K562 (cell line): ENCODE data around the gene DRICH1.

Experiments used
- ATF2 ChIP-seq: sonication (generic); formaldehyde crosslinking; IDR thresholded peaks from 2 replicates; pipeline ENCODE4 v1.8.1; 2022; ENCODE audit warnings: missing genetic modification reagents
- CBX1 ChIP-seq: sonication (generic); IDR thresholded peaks from 2 replicates; pipeline ENCODE4 v1.6.1; 2016; ENCODE audit warnings: antibody characterized with exemption, low read depth, mild to moderate bottlenecking
- ELK1 ChIP-seq: sonication (generic); formaldehyde crosslinking; IDR thresholded peaks from 2 replicates; pipeline ENCODE4 v1.8.1; 2022; ENCODE audit warnings: missing genetic modification reagents
- FOXA3 ChIP-seq, 2 experiments: fragments of 450-650 bp in 1 of 2; sonication (generic) in 1 of 2; formaldehyde crosslinking; IDR thresholded peaks in 1 of 2; conservative IDR thresholded peaks in 1 of 2; 2 replicates each; pipeline versions ENCODE4 v1.4.0 to v1.8.0; 2020 to 2022; ENCODE audit warnings: mild to moderate bottlenecking in 2 of 2, missing genetic modification reagents in 1 of 2
- HIVEP1 ChIP-seq: fragments of 250-450 bp; sonication (Bioruptor Pico); IDR thresholded peaks from 2 replicates; pipeline ENCODE4 v1.4.0; 2020; ENCODE audit warnings: mild to moderate bottlenecking
- MCM2 ChIP-seq: fragments of 450-650 bp; IDR thresholded peaks from 2 replicates; pipeline ENCODE4 v1.6.1; 2017; ENCODE audit warnings: low read depth, mild to moderate bottlenecking
- PTRF ChIP-seq: fragments of 450-650 bp; IDR thresholded peaks from 2 replicates; pipeline ENCODE4 v1.6.1; 2016; ENCODE audit warnings: mild to moderate bottlenecking, missing genetic modification characterization, missing compliant biosample characterization

GRCh38 chr22:23652286-23652685 is 20.2 kb upstream of the DRICH1 start:
- TF ChIP-seq FOXA3 (CRISPR knock-in tag; conservative IDR thresholded peaks at IDR 0.05 in 1 of 2, IDR thresholded peaks at IDR 0.05 in 1 of 2) (no peak), PTRF (tag) (no peak), ELK1 (CRISPR knock-in tag) (no peak), CBX1 (no peak), ATF2 (CRISPR knock-in tag) (no peak), MCM2 (no peak), HIVEP1 (CRISPR knock-in tag) (no peak)
